ENCODE results near the gene RPL28. TPM values are rescaled to one million over a fixed set of nuclear protein-coding genes. Genes with fewer than 3 reads are reported as not detected.
A peak's percentile ranks its signal among the peaks of the same experiment; 100 is the strongest.

The RPL28 gene
- total and polyA plus RNA-seq, 2 of the 4 experiments (the other 2 are of a cell fraction), result 386 to 1,693 TPM

GRCh38 chr19:55353356-55353802, 32.4 kb upstream of the RPL28 start:
- Histone ChIP-seq H4K8ac (ENCODE audit: low read depth in 2 of 2, low read length in 2 of 2) (no peak overlapping the region), H4K20me1 (ENCODE audit: insufficient read depth, low read length) (peaks cover 7% of the 10 kb centered on the region; the same call in 1 of the 2 replicates), H3K4me1 (ENCODE audit: control insufficient read depth, insufficient read depth, low read length) (peaks cover 5% of the 10 kb centered on the region; the same call in 1 of the 2 replicates), H3K56ac (ENCODE audit: extremely low read depth, insufficient read depth, low read length) (no peak overlapping the region), H2BK120ac (ENCODE audit: low read depth, low read length) (no peak overlapping the region), H3K4me3 (ENCODE audit: insufficient read depth, low read depth, low read length) (peak overlapping the region; percentile 65), H3K9ac (ENCODE audit: low read depth, low read length) (0 out of 2 replicates have a peak overlapping the region, but pooled peaks have one; percentile 7), H2BK5ac (ENCODE audit: low read depth, low read length, poor library complexity, severe bottlenecking) (no peak overlapping the region), H4K91ac (ENCODE audit: insufficient read depth, low read depth, low read length) (no peak overlapping the region), H3K79me1 (ENCODE audit: low read depth in 1 of 2, low read length in 2 of 2) (no peaks in the 10 kb centered on the region), H2AFZ (replicated peaks; ENCODE audit: low read length, poor library complexity) (peak overlapping the region; percentile 93), H3K18ac (ENCODE audit: low read depth, low read length) (no peak overlapping the region), H3K27me3 (ENCODE audit: control insufficient read depth, insufficient read depth, low read length) (peaks cover 43% of the 10 kb centered on the region), H2BK15ac (ENCODE audit: low read depth, low read length) (no peak overlapping the region), H3K9me1 (ENCODE audit: insufficient read depth, low read length) (no peaks in the 10 kb centered on the region), H3K36me3 (ENCODE audit: control insufficient read depth, insufficient read depth, low read length) (no peaks in the 10 kb centered on the region), H3K9me3 (ENCODE audit: control insufficient read depth, insufficient read depth, low read length) (no peaks in the 10 kb centered on the region), H2BK20ac (ENCODE audit: low read depth, low read length) (no peak overlapping the region), H4K5ac (ENCODE audit: low read depth, low read length) (no peak overlapping the region), H3K4me2 (ENCODE audit: low read depth, low read length) (peak overlapping the region; percentile 86), H3K14ac (replicated peaks; ENCODE audit: low read depth, low read length) (no peak overlapping the region), H3K27ac (ENCODE audit: insufficient read depth, low read length) (no peak overlapping the region), H3K4ac (ENCODE audit: low read depth, low read length) (no peak overlapping the region), H2AK9ac (replicated peaks; ENCODE audit: low read depth, low read length, poor library complexity) (no peak overlapping the region), H2AK5ac (ENCODE audit: low read depth, low read length) (no peak overlapping the region), H3K23ac (ENCODE audit: low read depth, low read length) (peak overlapping the region; percentile 56; the same call in 1 of the 2 replicates)
- dilution Hi-C loops (cut with HindIII; ENCODE audit: low sequenced_read_pairs, unreplicated experiment), result no loop called here
- no peak for TF ChIP-seq MAFK (IDR thresholded peaks at IDR 0.05; ENCODE audit: low read depth, low read length)
- no peak for TF ChIP-seq RFX5 (IDR thresholded peaks at IDR 0.05; ENCODE audit: low read depth, low read length)
- TF ChIP-seq MXI1 (IDR thresholded peaks at IDR 0.05; ENCODE audit: borderline replicate concordance, low read depth, low read length), result no peak
- no peak for TF ChIP-seq BHLHE40 (IDR thresholded peaks at IDR 0.05; ENCODE audit: low read depth, low read length)
- TF ChIP-seq SMC3 (IDR thresholded peaks at IDR 0.05; ENCODE audit: low read depth, low read length), result no peak
- no peak for TF ChIP-seq CHD1 (IDR thresholded peaks at IDR 0.05; ENCODE audit: low read depth, low read length)
- 18% methylated on average over 6 of the region's 24 CpGs; no CpG with 5 or more reads in 1 of the 2 experiments for WGBS, 2 experiments (ENCODE audit: extremely low coverage in 2 of 2, insufficient read length in 1 of 2)
- no peak for DNase-seq
- intact Hi-C loops (cut with micrococcal nuclease), result no loop called here
- ChIA-PET CTCF (no interaction called here), POLR2A (ENCODE audit: unreplicated experiment) (no interaction called here)
- BruUV-seq (replicated peaks), result no TSS peak
- peak; percentile 5 for ATAC-seq (ENCODE audit: low read depth)
- in situ Hi-C loops (cut with MboI; ENCODE audit: low sequenced_read_pairs), result no loop called here

All from IMR-90 (cell line).